ENCODE results near the gene SNRPB. TPM values are rescaled to one million over a fixed set of nuclear protein-coding genes. Genes with fewer than 3 reads are reported as not detected.

SNRPB gene
- total RNA-seq, 1 donor from 2014 or later = 546 TPM

DNA sequence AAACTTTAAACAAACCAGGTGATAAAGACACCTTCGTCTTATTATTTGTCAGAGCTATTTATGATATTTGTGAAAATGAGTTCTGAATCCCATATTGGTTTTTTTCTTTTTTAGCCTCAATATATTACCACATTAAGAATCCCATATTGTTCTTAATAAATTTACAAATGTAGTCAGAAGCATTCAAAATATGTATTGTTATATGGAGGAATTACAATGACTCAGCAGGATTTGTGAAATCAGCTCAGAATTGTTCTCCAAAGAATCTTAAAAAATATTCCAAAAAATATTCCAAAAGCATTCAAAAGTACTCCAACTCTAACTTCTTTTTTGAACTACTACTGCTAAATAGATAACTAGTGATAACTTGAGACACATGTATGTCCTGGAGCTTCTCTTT lies 44.6 kb upstream of the SNRPB start:
- no peaks in the 10 kb centered on the region for H3K27me3 ChIP-seq (ENCODE audit: control insufficient read depth, insufficient read depth, low read length)
- TF ChIP-seq, protein P1, sequence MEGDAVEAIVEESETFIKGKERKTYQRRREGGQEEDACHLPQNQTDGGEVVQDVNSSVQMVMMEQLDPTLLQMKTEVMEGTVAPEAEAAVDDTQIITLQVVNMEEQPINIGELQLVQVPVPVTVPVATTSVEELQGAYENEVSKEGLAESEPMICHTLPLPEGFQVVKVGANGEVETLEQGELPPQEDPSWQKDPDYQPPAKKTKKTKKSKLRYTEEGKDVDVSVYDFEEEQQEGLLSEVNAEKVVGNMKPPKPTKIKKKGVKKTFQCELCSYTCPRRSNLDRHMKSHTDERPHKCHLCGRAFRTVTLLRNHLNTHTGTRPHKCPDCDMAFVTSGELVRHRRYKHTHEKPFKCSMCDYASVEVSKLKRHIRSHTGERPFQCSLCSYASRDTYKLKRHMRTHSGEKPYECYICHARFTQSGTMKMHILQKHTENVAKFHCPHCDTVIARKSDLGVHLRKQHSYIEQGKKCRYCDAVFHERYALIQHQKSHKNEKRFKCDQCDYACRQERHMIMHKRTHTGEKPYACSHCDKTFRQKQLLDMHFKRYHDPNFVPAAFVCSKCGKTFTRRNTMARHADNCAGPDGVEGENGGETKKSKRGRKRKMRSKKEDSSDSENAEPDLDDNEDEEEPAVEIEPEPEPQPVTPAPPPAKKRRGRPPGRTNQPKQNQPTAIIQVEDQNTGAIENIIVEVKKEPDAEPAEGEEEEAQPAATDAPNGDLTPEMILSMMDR (IDR thresholded peaks at IDR 0.05; ENCODE audit: insufficient read depth, low read length, poor library complexity, severe bottlenecking) = no peak

DNA sequence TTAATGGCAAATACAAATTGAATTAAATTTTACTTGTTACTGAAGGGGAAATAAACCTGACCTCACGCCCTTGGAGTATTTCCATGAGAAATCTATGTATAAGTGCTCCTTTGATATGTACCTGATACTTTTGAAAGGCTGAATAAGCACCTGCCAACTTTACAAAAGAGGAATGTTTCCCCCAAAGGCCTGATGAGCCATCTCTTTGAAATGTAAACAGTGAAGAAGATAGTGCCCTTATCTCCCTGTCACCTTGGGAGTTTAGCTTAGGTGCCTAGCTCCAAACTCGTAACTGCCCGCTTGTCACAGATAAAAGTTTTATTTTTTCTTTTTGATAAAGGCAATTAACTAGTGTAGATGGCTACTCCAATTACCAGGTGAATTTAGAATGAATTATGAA lies 39.2 kb upstream of the SNRPB start:
- H3K36me3 ChIP-seq (ENCODE audit: control insufficient read depth, insufficient read depth, low read length) = no peaks in the 10 kb centered on the region

More for the DNA sequence above, 44.6 kb upstream of the SNRPB start:
- no peak for DNase-seq (ENCODE audit: low read depth)
- Histone ChIP-seq H3K36me3 (ENCODE audit: control insufficient read depth, insufficient read depth, low read length) (no peaks in the 10 kb centered on the region), H3K4me3 (ENCODE audit: low read depth, low read length) (no peak overlapping the region)

DNA sequence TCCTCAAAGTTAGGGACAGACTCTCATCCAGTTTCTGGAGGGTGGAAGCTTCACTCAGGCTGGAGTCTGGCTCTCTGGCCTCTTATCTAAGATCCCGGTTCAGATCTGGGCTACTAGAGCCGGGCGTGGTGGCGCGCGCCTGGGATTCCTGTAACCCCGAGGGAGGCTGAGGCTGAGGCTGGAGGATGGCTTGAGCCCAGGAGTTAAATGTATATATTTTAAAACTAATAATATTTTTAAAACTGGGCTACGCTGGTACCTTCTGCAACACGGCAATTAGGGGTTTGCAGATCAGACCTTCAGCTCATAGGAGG lies 38.8 kb upstream of the SNRPB start:
- TF ChIP-seq, protein P1 (IDR thresholded peaks at IDR 0.05; ENCODE audit: insufficient read depth, low read length, poor library complexity, severe bottlenecking) = peak; percentile 1
- H3K36me3 ChIP-seq (ENCODE audit: control insufficient read depth, insufficient read depth, low read length) = no peaks in the 10 kb centered on the region

More for the DNA sequence above, 39.2 kb upstream of the SNRPB start:
- Histone ChIP-seq H3K4me3 (ENCODE audit: low read depth, low read length) (no peak overlapping the region), H3K27me3 (ENCODE audit: control insufficient read depth, insufficient read depth, low read length) (no peaks in the 10 kb centered on the region)
- TF ChIP-seq, protein P1 (IDR thresholded peaks at IDR 0.05; ENCODE audit: insufficient read depth, low read length, poor library complexity, severe bottlenecking) = no peak
- DNase-seq (ENCODE audit: low read depth) = no peak

DNA sequence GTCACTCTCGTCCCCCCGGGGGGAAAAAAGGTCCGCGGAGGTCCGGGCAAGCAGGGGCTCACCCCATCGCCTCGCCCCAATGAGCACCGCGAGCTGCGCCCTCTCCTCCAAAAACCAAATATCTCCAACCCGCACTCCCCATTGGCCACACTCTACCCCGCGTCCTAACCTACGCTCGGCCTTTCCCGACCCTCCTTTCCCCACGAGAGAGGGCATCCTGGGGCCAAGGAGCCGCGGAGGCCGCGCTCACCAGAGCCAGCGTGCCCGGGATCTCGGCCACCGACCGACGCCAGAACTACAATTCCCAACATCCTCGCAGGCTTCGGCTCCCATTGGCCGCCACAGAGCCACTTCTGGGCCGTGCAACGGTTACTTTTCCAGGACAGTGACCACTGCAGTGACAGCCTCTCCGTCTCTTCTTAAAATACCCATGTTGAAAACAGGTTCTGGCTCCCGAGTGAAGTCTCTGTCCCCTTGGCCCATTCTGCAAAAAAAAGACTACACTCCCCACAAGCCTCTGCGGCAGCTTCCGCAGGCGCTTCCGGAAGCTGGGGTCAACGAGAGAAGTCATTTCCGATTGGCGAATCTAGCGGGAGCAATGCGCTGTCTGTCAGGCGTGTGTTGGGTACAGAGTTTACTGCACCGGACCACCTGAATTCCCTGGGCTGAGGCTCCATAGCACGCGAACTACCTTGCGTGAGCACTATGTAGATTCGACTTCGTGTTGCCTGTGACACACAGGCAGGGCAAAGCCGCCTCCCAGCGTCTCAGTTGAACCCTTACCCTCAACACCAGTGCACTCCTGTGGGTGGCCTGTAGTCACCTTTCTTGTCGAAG lies 38.3 kb upstream of the SNRPB start, which contains the start of gene ZNF343:
ZNF343 (minus strand) TSS at position 285 of the 837 bp plus-strand sequence. CDS start 15,020 bp downstream, outside the sequence.
- Histone ChIP-seq H3K27me3 (ENCODE audit: control insufficient read depth, insufficient read depth, low read length) (no peaks in the 10 kb centered on the region), H3K36me3 (ENCODE audit: control insufficient read depth, insufficient read depth, low read length) (no peaks in the 10 kb centered on the region), H3K4me3 (ENCODE audit: low read depth, low read length) (peak within 1 kb of the TSS; percentile 99)
- peak; percentile 31 for DNase-seq (ENCODE audit: low read depth)
- TF ChIP-seq, protein P1 (IDR thresholded peaks at IDR 0.05; ENCODE audit: insufficient read depth, low read length, poor library complexity, severe bottlenecking) = no peak

More for the DNA sequence above, 38.8 kb upstream of the SNRPB start:
- peak overlapping the region; percentile 99 for H3K4me3 ChIP-seq (ENCODE audit: low read depth, low read length)
- H3K27me3 ChIP-seq (ENCODE audit: control insufficient read depth, insufficient read depth, low read length) = no peaks in the 10 kb centered on the region
- no peak for DNase-seq (ENCODE audit: low read depth)

DNA sequence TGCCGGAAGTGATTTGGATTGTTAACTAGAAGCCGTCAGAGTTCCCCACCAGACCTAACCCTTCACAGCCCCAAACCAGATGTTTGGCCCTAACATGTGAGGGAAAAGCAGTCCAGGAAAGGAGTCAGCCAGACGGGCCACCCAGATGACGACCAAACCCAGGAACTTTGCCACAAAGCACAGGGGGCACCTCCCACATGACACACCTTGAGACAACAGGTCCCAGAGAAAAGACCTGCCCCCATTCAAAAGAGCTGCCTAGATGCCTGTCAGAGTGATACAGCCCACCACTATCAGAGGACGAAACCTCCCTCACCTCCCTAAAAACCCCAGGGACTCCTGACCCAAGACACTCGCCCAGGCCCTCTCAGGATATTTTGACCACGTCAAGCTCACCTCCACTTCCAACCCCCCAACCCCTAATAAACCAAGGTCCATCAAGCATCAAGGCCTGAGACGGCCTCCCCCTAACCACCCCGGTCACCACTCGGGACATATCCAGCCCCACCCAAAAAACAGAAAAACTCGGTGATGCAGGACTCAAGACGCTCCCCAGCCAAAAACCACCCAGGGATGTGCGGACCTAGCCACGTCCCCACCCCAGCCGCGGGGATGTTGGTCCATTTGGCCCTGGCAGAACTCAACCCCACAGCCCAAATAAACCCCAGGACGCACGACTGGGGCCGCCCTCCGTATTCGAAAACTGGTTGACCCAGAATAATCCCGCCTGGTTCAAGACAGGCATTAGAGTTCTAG lies 37.5 kb upstream of the SNRPB start:
- no peaks in the 10 kb centered on the region for H3K36me3 ChIP-seq (ENCODE audit: control insufficient read depth, insufficient read depth, low read length)
- peak overlapping the region; percentile 99 for H3K4me3 ChIP-seq (ENCODE audit: low read depth, low read length)
- TF ChIP-seq, protein P1 (IDR thresholded peaks at IDR 0.05; ENCODE audit: insufficient read depth, low read length, poor library complexity, severe bottlenecking) = no peak
- no peaks in the 10 kb centered on the region for H3K27me3 ChIP-seq (ENCODE audit: control insufficient read depth, insufficient read depth, low read length)
- DNase-seq (ENCODE audit: low read depth) = no peak
